DMS153 (cell line): ENCODE results near the gene ELOVL7.
"Not testable (repeated sequence)": the region's sequence is repeated elsewhere in the genome, so short reads cannot be mapped to it uniquely, and the experiment has no call there.

Experiments used
- DNase-seq: peaks from one replicate; lab custom pipeline; 2025; lab: John Stamatoyannopoulos, UW

Gene ELOVL7

GRCh38 chr5:60843936-60844905 is at the start of gene ELOVL7:
Gene ELOVL7, minus strand, starts transcription at chr5:60844269. Its CDS starts 56,872 bp downstream, at chr5:60787397.
- DNase-seq, result peak; percentile 48

- DNase-seq, result no peak
Measured at GRCh38 chr5:60893521-60893920, 49.5 kb upstream of the ELOVL7 start.

GRCh38 chr5:60891667-60892066 is 47.6 kb upstream of the ELOVL7 start:
- no peak for DNase-seq

GRCh38 chr5:60888359-60889061 is 44.4 kb upstream of the ELOVL7 start:
- no peak for DNase-seq

- DNase-seq, result no peak
Measured at GRCh38 chr5:60887746-60888145, 43.7 kb upstream of the ELOVL7 start.

- DNase-seq, result no peak
Measured at GRCh38 chr5:60887096-60887495, 43.0 kb upstream of the ELOVL7 start.

GRCh38 chr5:60886158-60886557 is 42.1 kb upstream of the ELOVL7 start:
- DNase-seq, result no peak

- no peak for DNase-seq
Measured at GRCh38 chr5:60883229-60883628, 39.2 kb upstream of the ELOVL7 start.

- no peak for DNase-seq
Measured at GRCh38 chr5:60872892-60873291, 28.8 kb upstream of the ELOVL7 start.

- no peak for DNase-seq
Measured at GRCh38 chr5:60870857-60871256, 26.8 kb upstream of the ELOVL7 start.

GRCh38 chr5:60860572-60860971 is 16.5 kb upstream of the ELOVL7 start:
- not testable (repeated sequence) for DNase-seq

- no peak for DNase-seq
Measured at GRCh38 chr5:60856066-60856465, 12.0 kb upstream of the ELOVL7 start.

GRCh38 chr5:60852940-60853339 is 8.9 kb upstream of the ELOVL7 start:
- no peak for DNase-seq

- DNase-seq, result no peak
Measured at GRCh38 chr5:60852317-60852716, 8.2 kb upstream of the ELOVL7 start.

GRCh38 chr5:60851626-60852025 is 7.6 kb upstream of the ELOVL7 start:
- DNase-seq, result no peak

GRCh38 chr5:60846298-60846697 is 2.2 kb upstream of the ELOVL7 start:
- no peak for DNase-seq

GRCh38 chr5:60843386-60843935 is 608 bp downstream of the ELOVL7 start:
- no peak for DNase-seq

GRCh38 chr5:60842871-60843385 is 1.1 kb downstream of the ELOVL7 start:
- no peak for DNase-seq

GRCh38 chr5:60841361-60841760 is 2.7 kb downstream of the ELOVL7 start:
- DNase-seq, result no peak

GRCh38 chr5:60836131-60836530 is 7.9 kb downstream of the ELOVL7 start:
- no peak for DNase-seq

- no peak for DNase-seq
Measured at GRCh38 chr5:60835554-60835953, 8.5 kb downstream of the ELOVL7 start.

- DNase-seq, result no peak
Measured at GRCh38 chr5:60833520-60833919, 10.5 kb downstream of the ELOVL7 start.
